ENCODE measurements around the gene UFSP2. TPM values are rescaled to one million over a fixed set of nuclear protein-coding genes. Genes with fewer than 3 reads are reported as not detected.
"Not testable (repeated sequence)": the region's sequence is repeated elsewhere in the genome, so short reads cannot be mapped to it uniquely, and the experiment has no call there.

UFSP2 gene
- total and polyA plus RNA-seq, 7 experiments from 2014 or later, result 13.9 to 54.6 (median 26.5) TPM

GRCh38 chr4:185369731-185370130 lies 56.0 kb downstream of the UFSP2 start:
- CTCF ChIA-PET, result no interaction called here
- ATAC-seq, result no peak

DNA sequence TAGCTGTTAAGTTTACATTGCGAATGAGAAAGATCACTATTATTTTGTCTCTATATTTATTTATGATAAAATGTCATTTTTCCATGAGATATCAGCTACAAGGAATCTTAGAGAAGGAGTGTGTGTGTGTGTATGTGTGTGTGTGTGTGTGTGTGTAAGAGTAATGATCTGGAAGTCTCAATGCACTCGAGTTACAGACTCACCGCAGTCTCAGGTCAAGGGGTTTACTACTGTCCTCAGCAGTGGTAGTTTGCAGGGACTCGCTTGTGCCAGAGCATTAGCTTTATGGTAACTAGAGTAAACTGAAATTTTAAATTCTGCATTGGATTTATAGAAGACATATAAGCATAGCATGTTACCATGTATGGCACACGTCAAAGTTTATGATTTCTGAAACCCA lies 60.9 kb downstream of the UFSP2 start:
- Histone ChIP-seq H3K4me1 (ENCODE audit: control insufficient read depth in 2 of 2, insufficient read depth in 2 of 2, low read length in 2 of 2) (no peaks in the 10 kb centered on the region), H3K27ac (ENCODE audit: low read depth, low read length) (no peak overlapping the region), H3K27me3 (ENCODE audit: control insufficient read depth in 2 of 2, insufficient read depth in 2 of 2, low read length in 2 of 2) (no peaks in the 10 kb centered on the region), H3K4me3 (ENCODE audit: low read length) (no peak overlapping the region), H3K36me3 (ENCODE audit: control insufficient read depth in 2 of 3, insufficient read depth in 3 of 3, low read length in 3 of 3) (no peaks in the 10 kb centered on the region), H3K9me3 (ENCODE audit: control insufficient read depth in 2 of 3, low read length in 3 of 3) (no peaks in the 10 kb centered on the region)
- H3K36me3 Mint-ChIP-seq, result peaks cover 0 to 29% (median 4%) of the 10 kb centered on the region in 5 donors
- H3K4me3 Mint-ChIP-seq, result no peak overlapping the region
- H3K9me3 Mint-ChIP-seq, result no peaks in the 10 kb centered on the region
- DNase-seq (no peak), ATAC-seq (no peak)
- ChIA-PET POLR2A (interaction anchor here (1.2 kb wide), 1 partner anchor 32 kb away, joined by 3 read pairs; the partner anchor contains the start of gene ANKRD37), CTCF (no interaction called here)
- no peaks in the 10 kb centered on the region for H3K27me3 Mint-ChIP-seq
- H3K4me1 Mint-ChIP-seq, result no peaks in the 10 kb centered on the region
- intact Hi-C loops (cut with micrococcal nuclease), result no loop called here
- no peak overlapping the region for H3K27ac Mint-ChIP-seq

More at GRCh38 chr4:185369731-185370130, 56.0 kb downstream of the UFSP2 start:
- H3K27me3 Mint-ChIP-seq, result no peaks in the 10 kb centered on the region
- H3K4me3 Mint-ChIP-seq, result no peak overlapping the region
- no peaks in the 10 kb centered on the region for H3K4me1 Mint-ChIP-seq
- Histone ChIP-seq H3K4me3 (ENCODE audit: low read length) (no peak overlapping the region), H3K9me3 (ENCODE audit: control insufficient read depth in 2 of 3, low read length in 3 of 3) (no peaks in the 10 kb centered on the region), H3K36me3 (ENCODE audit: control insufficient read depth in 2 of 3, insufficient read depth in 3 of 3, low read length in 3 of 3) (peaks cover 0 to 3% (median 0%) of the 10 kb centered on the region in 3 experiments), H3K4me1 (ENCODE audit: control insufficient read depth in 2 of 2, insufficient read depth in 2 of 2, low read length in 2 of 2) (no peaks in the 10 kb centered on the region), H3K27me3 (ENCODE audit: control insufficient read depth in 2 of 2, insufficient read depth in 2 of 2, low read length in 2 of 2) (no peaks in the 10 kb centered on the region), H3K27ac (ENCODE audit: low read depth, low read length) (no peak overlapping the region)
- POLR2A ChIA-PET, result no interaction called here
- intact Hi-C loops (cut with micrococcal nuclease), result no loop called here
- DNase-seq, result no peak
- no peaks in the 10 kb centered on the region for H3K9me3 Mint-ChIP-seq
- no peak overlapping the region for H3K27ac Mint-ChIP-seq
- H3K36me3 Mint-ChIP-seq, result peaks cover 0 to 26% (median 10%) of the 10 kb centered on the region in 5 donors

DNA sequence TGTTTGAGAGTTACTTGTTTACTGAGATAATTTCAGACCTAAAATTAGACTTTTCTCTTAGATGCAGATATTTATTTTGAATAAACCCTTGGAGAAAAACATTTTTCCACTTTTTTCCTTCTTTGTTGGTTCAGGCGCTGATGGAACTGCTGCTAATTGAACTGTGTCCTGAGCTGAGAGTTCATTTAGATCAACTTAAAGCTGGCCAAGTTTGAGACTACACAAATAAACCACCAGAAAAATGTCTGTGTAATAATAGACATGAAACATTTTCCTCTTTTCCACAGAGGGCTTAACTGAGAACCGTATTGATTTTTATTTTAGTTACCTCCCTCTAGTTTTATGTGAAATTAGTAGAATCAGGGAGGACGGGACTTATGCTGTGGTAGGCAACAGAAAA lies 62.5 kb downstream of the UFSP2 start:
- no peaks in the 10 kb centered on the region for H3K27me3 ChIP-seq (ENCODE audit: control insufficient read depth in 2 of 2, insufficient read depth in 2 of 2, low read length in 2 of 2)
- H3K27ac ChIP-seq (ENCODE audit: low read depth, low read length), result no peak overlapping the region
- Mint-ChIP-seq H3K4me1 (no peaks in the 10 kb centered on the region), H3K27me3 (no peaks in the 10 kb centered on the region), H3K27ac (no peak overlapping the region), H3K36me3 (peaks cover 0 to 29% (median 5%) of the 10 kb centered on the region in 5 donors), H3K4me3 (no peak overlapping the region), H3K9me3 (no peaks in the 10 kb centered on the region)
- ATAC-seq (no peak), DNase-seq (no peak)
- no peaks in the 10 kb centered on the region for H3K36me3 ChIP-seq (ENCODE audit: control insufficient read depth in 2 of 3, insufficient read depth in 3 of 3, low read length in 3 of 3)
- POLR2A ChIA-PET, result no interaction called here
- no peak overlapping the region for H3K4me3 ChIP-seq (ENCODE audit: low read length)
- no peaks in the 10 kb centered on the region for H3K9me3 ChIP-seq (ENCODE audit: control insufficient read depth in 2 of 3, low read length in 3 of 3)
- CTCF ChIA-PET, result no interaction called here
- intact Hi-C loops (cut with micrococcal nuclease), result no loop called here
- H3K4me1 ChIP-seq (ENCODE audit: control insufficient read depth in 2 of 2, insufficient read depth in 2 of 2, low read length in 2 of 2), result no peaks in the 10 kb centered on the region

DNA sequence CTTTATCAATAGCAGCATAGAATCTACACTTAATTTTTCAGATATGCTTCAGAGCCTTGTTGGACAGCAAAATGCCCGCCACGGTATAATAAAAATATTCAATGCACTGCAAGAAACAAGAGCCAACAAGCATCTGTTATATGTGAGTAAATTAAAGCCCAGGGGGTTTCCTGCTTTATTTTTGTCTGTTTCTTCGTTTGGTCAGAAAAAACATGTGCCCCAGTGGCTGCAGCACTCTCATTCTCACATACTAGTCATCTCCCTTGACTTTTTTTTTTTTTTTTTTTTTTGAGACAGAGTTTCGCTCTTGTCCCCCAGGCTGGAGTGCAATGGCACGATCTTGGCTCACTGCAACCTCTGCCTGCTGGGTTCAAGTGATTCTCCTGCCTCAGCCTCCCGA lies 63.2 kb downstream of the UFSP2 start:
- H3K4me3 Mint-ChIP-seq; H3K36me3 ChIP-seq (ENCODE audit: control insufficient read depth in 2 of 3, insufficient read depth in 3 of 3, low read length in 3 of 3); POLR2A ChIA-PET; H3K27me3 ChIP-seq (ENCODE audit: control insufficient read depth in 2 of 2, insufficient read depth in 2 of 2, low read length in 2 of 2); H3K27ac Mint-ChIP-seq; H3K27ac ChIP-seq (ENCODE audit: low read depth, low read length); H3K4me3 ChIP-seq (ENCODE audit: low read length); intact Hi-C loops (cut with micrococcal nuclease); H3K4me1 ChIP-seq (ENCODE audit: control insufficient read depth in 2 of 2, insufficient read depth in 2 of 2, low read length in 2 of 2); H3K4me1 Mint-ChIP-seq; H3K9me3 Mint-ChIP-seq; CTCF ChIA-PET; DNase-seq; ATAC-seq; H3K27me3 Mint-ChIP-seq; H3K9me3 ChIP-seq (ENCODE audit: control insufficient read depth in 2 of 3, low read length in 3 of 3): not testable (repeated sequence)
- peaks cover 0 to 33% (median 4%) of the 10 kb centered on the region in 5 donors for H3K36me3 Mint-ChIP-seq

DNA sequence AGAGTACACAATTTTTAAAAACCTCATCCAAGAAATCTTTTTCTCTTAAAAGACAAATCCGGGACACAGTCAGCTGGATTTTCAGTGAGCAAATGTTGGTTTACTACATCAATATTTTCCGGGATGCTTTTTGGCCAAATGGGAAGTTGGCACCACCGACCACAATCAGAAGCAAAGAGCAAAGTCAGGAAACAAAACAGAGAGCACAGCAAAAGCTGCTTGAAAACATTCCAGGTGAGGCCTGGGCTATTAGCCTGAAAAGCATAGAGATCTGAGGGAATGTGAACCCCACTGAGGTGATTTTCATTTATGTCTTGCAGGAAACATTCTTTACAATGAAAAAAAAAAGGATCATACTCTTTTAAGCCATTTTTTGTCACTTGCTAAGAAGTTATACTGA lies 63.9 kb downstream of the UFSP2 start:
- POLR2A ChIA-PET, result no interaction called here
- Mint-ChIP-seq H3K4me3 (no peak overlapping the region), H3K36me3 (peaks cover 0 to 39% (median 5%) of the 10 kb centered on the region in 5 donors), H3K27me3 (no peaks in the 10 kb centered on the region), H3K4me1 (no peaks in the 10 kb centered on the region), H3K9me3 (no peaks in the 10 kb centered on the region), H3K27ac (no peak overlapping the region)
- H3K27me3 ChIP-seq (ENCODE audit: control insufficient read depth in 2 of 2, insufficient read depth in 2 of 2, low read length in 2 of 2), result no peaks in the 10 kb centered on the region
- no peaks in the 10 kb centered on the region for H3K36me3 ChIP-seq (ENCODE audit: control insufficient read depth in 2 of 3, insufficient read depth in 3 of 3, low read length in 3 of 3)
- no peak overlapping the region for H3K4me3 ChIP-seq (ENCODE audit: low read length)
- CTCF ChIA-PET, result no interaction called here
- intact Hi-C loops (cut with micrococcal nuclease), result no loop called here
- ATAC-seq (no peak), DNase-seq (no peak)
- H3K27ac ChIP-seq (ENCODE audit: low read depth, low read length), result no peak overlapping the region
- H3K9me3 ChIP-seq (ENCODE audit: control insufficient read depth in 2 of 3, low read length in 3 of 3), result no peaks in the 10 kb centered on the region
- H3K4me1 ChIP-seq (ENCODE audit: control insufficient read depth in 2 of 2, insufficient read depth in 2 of 2, low read length in 2 of 2), result no peaks in the 10 kb centered on the region

- ChIA-PET CTCF (no interaction called here), POLR2A (no interaction called here)
- Histone ChIP-seq H3K4me3 (ENCODE audit: low read length) (no peak overlapping the region), H3K4me1 (ENCODE audit: control insufficient read depth in 2 of 2, insufficient read depth in 2 of 2, low read length in 2 of 2) (no peaks in the 10 kb centered on the region), H3K27me3 (ENCODE audit: control insufficient read depth in 2 of 2, insufficient read depth in 2 of 2, low read length in 2 of 2) (no peaks in the 10 kb centered on the region), H3K9me3 (ENCODE audit: control insufficient read depth in 2 of 3, low read length in 3 of 3) (no peaks in the 10 kb centered on the region), H3K27ac (ENCODE audit: low read depth, low read length) (no peak overlapping the region), H3K36me3 (ENCODE audit: control insufficient read depth in 2 of 3, insufficient read depth in 3 of 3, low read length in 3 of 3) (no peaks in the 10 kb centered on the region)
- Mint-ChIP-seq H3K36me3 (peaks cover 0 to 33% (median 8%) of the 10 kb centered on the region in 5 donors), H3K27me3 (no peaks in the 10 kb centered on the region), H3K9me3 (no peaks in the 10 kb centered on the region), H3K4me1 (no peaks in the 10 kb centered on the region), H3K4me3 (no peak overlapping the region), H3K27ac (no peak overlapping the region)
- no peak for ATAC-seq
- DNase-seq, result no peak
- intact Hi-C loops (cut with micrococcal nuclease), result no loop called here
These were observed 65.9 kb downstream of the UFSP2 start for GRCh38 chr4:185359767-185360446.

DNA sequence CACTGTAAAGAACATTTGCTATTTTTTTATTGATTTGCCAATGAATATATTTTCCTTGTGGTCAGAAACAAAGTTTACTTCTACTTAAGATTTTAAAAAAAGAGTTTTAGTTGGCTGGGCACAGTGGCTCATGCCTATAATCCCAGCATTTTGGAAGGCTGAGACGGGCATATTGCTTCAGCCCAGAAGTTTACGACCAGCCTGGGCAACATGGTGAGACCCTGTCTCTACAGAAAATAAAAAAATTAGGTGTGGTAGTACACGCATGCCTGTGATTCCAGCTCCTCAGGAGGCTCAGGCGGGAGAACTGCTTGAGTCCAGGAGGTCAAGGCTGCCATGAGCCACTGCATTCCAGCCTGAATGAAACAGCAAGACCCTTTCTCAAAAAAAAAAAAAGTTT lies 66.8 kb downstream of the UFSP2 start:
- no peak for DNase-seq
- Histone ChIP-seq H3K27me3 (ENCODE audit: control insufficient read depth in 2 of 2, insufficient read depth in 2 of 2, low read length in 2 of 2) (no peaks in the 10 kb centered on the region), H3K36me3 (ENCODE audit: control insufficient read depth in 2 of 3, insufficient read depth in 3 of 3, low read length in 3 of 3) (no peaks in the 10 kb centered on the region), H3K27ac (ENCODE audit: low read depth, low read length) (no peak overlapping the region), H3K9me3 (ENCODE audit: control insufficient read depth in 2 of 3, low read length in 3 of 3) (no peaks in the 10 kb centered on the region), H3K4me1 (ENCODE audit: control insufficient read depth in 2 of 2, insufficient read depth in 2 of 2, low read length in 2 of 2) (no peaks in the 10 kb centered on the region), H3K4me3 (ENCODE audit: low read length) (no peak overlapping the region)
- POLR2A ChIA-PET, result no interaction called here
- no peak for ATAC-seq
- H3K4me3 Mint-ChIP-seq, result no peak overlapping the region
- no peaks in the 10 kb centered on the region for H3K9me3 Mint-ChIP-seq
- H3K36me3 Mint-ChIP-seq, result peaks cover 4 to 39% (median 10%) of the 10 kb centered on the region in 5 donors
- H3K4me1 Mint-ChIP-seq, result no peaks in the 10 kb centered on the region
- no peaks in the 10 kb centered on the region for H3K27me3 Mint-ChIP-seq
- CTCF ChIA-PET, result no interaction called here
- no peak overlapping the region for H3K27ac Mint-ChIP-seq
- intact Hi-C loops (cut with micrococcal nuclease), result no loop called here
